DOHH2 (cell line): ENCODE results near the gene CPNE2.

ENCODE experiments used
- H3F3A ChIP-seq: fragments of 200-600 bp; sonication (generic), shearing (Covaris generic); 2 replicates; pipeline ENCODE4 v1.6.0; 2016; ENCODE audit warnings: antibody characterized with exemption, mild to moderate bottlenecking; ENCODE audit not compliant: control insufficient read depth, insufficient read depth
- H3K27ac ChIP-seq: fragments of 200-600 bp; sonication (generic); 2 replicates; pipeline ENCODE4 v1.5.1; 2014; ENCODE audit warnings: low read depth, mild to moderate bottlenecking, low read length, moderate library complexity
- H3K27me3 ChIP-seq: fragments of 200-600 bp; sonication (generic); 2 replicates; pipeline ENCODE4 v1.6.1; 2014; ENCODE audit warnings: mild to moderate bottlenecking, low read length, mixed read lengths; ENCODE audit not compliant: control insufficient read depth
- H3K36me3 ChIP-seq: fragments of 200-600 bp; sonication (generic); 2 replicates; pipeline ENCODE4 v1.6.1; 2014; ENCODE audit warnings: mild to moderate bottlenecking, low read length, moderate library complexity, mixed read lengths; ENCODE audit not compliant: control insufficient read depth
- H3K4me1 ChIP-seq: fragments of 200-600 bp; sonication (generic); 2 replicates; pipeline ENCODE4 v1.6.1; 2014; ENCODE audit warnings: mild to moderate bottlenecking, low read length, mixed read lengths; ENCODE audit not compliant: control insufficient read depth
- H3K4me2 ChIP-seq: fragments of 200-600 bp; sonication (generic); 2 replicates; pipeline ENCODE4 v1.6.0; 2014; ENCODE audit warnings: mild to moderate bottlenecking, low read length, moderate library complexity
- H3K4me3 ChIP-seq: fragments of 200-600 bp; sonication (generic); 2 replicates; pipeline ENCODE4 v1.5.1; 2014; ENCODE audit warnings: mild to moderate bottlenecking, low read length, mixed read lengths
- H3K79me2 ChIP-seq: fragments of 200-600 bp; sonication (generic); 2 replicates; pipeline ENCODE4 v1.6.1; 2014; ENCODE audit warnings: mild to moderate bottlenecking, low read length, mixed read lengths; ENCODE audit not compliant: control insufficient read depth
- H3K9me2 ChIP-seq: fragments of 200-600 bp; sonication (generic); replicated peaks from 2 replicates; pipeline ENCODE4 v1.6.1; 2014; ENCODE audit warnings: mild to moderate bottlenecking, low read length, mixed read lengths; ENCODE audit not compliant: control insufficient read depth
- H3K9me3 ChIP-seq: fragments of 200-600 bp; sonication (generic); 2 replicates; pipeline ENCODE4 v1.6.1; 2014; ENCODE audit warnings: antibody characterized with exemption, low read length, mixed read lengths; ENCODE audit not compliant: control insufficient read depth, insufficient read depth
- H4K20me1 ChIP-seq: fragments of 200-600 bp; sonication (generic); 2 replicates; pipeline ENCODE4 v1.6.0; 2014; ENCODE audit warnings: low read depth, mild to moderate bottlenecking, antibody characterized with exemption, low read length, moderate library complexity; ENCODE audit not compliant: control insufficient read depth, insufficient read depth
- EZH2phosphoT487 ChIP-seq: fragments of 200-600 bp; sonication (generic); IDR thresholded peaks from 2 replicates; pipeline ENCODE4 v1.6.1; 2017; ENCODE audit warnings: borderline replicate concordance, mild to moderate bottlenecking, antibody characterized with exemption, low read length, moderate library complexity, mixed read lengths
- TF ChIP-seq, protein P1 (sequence below): fragments of 200-600 bp; sonication (generic); IDR thresholded peaks from one replicate; pipeline ENCODE4 v1.5.1; 2014; ENCODE audit warnings: antibody characterized with exemption, mild to moderate bottlenecking, low read depth, low read length; ENCODE audit not compliant: poor library complexity, severe bottlenecking

Gene CPNE2

DNA sequence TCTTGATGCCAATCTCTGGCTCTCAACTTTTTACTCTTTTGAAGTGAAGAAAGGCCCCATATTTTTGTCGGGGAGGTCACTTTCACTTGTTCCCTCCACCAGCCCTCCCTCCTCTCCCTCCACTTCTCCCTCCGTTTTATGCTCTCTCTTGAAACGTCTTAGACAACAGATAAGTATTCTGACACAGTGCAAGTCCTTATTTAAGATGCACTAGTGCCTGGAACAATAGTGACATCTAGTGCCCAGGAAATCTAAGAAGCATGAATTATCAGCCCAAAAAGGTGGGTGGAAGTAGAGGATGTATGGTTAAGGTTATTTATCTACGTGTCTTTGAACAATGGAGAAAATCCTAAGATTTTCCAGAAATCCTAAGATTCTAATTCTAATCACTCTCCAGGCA is 75.6 kb downstream of the CPNE2 start:
- H3K27ac ChIP-seq: no peak overlapping the region
- H4K20me1 ChIP-seq: no peaks in the 10 kb centered on the region
- no peak overlapping the region for H3K4me2 ChIP-seq
- no peak for TF ChIP-seq EZH2phosphoT487
- TF ChIP-seq, protein P1, sequence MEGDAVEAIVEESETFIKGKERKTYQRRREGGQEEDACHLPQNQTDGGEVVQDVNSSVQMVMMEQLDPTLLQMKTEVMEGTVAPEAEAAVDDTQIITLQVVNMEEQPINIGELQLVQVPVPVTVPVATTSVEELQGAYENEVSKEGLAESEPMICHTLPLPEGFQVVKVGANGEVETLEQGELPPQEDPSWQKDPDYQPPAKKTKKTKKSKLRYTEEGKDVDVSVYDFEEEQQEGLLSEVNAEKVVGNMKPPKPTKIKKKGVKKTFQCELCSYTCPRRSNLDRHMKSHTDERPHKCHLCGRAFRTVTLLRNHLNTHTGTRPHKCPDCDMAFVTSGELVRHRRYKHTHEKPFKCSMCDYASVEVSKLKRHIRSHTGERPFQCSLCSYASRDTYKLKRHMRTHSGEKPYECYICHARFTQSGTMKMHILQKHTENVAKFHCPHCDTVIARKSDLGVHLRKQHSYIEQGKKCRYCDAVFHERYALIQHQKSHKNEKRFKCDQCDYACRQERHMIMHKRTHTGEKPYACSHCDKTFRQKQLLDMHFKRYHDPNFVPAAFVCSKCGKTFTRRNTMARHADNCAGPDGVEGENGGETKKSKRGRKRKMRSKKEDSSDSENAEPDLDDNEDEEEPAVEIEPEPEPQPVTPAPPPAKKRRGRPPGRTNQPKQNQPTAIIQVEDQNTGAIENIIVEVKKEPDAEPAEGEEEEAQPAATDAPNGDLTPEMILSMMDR: peak; percentile 67
- no peaks in the 10 kb centered on the region; the same call in 1 of the 2 replicates for H3F3A ChIP-seq
- no peaks in the 10 kb centered on the region for H3K9me3 ChIP-seq
- H3K36me3 ChIP-seq: peaks cover 83% of the 10 kb centered on the region
- no peaks in the 10 kb centered on the region for H3K79me2 ChIP-seq
- H3K27me3 ChIP-seq: no peaks in the 10 kb centered on the region
- no peaks in the 10 kb centered on the region for H3K4me1 ChIP-seq
- H3K4me3 ChIP-seq: no peak overlapping the region
- H3K9me2 ChIP-seq: no peaks in the 10 kb centered on the region

DNA sequence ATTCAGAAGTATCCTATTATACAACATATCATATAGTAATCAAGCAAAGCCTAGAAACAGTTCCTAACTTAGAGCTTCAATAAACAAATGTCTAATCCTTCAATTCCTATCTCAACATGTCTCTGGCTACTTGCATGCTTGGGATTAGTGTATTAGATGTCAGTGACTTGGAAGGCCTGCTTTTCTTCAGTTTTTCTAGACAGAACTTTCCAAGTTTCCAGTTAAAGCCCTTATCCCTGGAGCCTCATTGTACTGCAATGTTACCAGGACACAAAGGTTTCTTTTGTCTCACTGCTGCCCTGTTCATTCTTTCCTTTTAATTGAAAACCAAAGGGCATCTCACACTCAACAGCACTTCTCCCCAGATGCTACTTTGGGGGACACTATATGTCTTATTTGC is 76.9 kb downstream of the CPNE2 start:
- H3K9me2 ChIP-seq: no peaks in the 10 kb centered on the region
- TF ChIP-seq, protein P1: no peak
- TF ChIP-seq EZH2phosphoT487: no peak
- H3K79me2 ChIP-seq: no peaks in the 10 kb centered on the region
- no peak overlapping the region for H3K4me3 ChIP-seq
- no peaks in the 10 kb centered on the region for H3K27me3 ChIP-seq
- H3K4me2 ChIP-seq: no peak overlapping the region
- H4K20me1 ChIP-seq: no peaks in the 10 kb centered on the region
- no peaks in the 10 kb centered on the region; the same call in 1 of the 2 replicates for H3F3A ChIP-seq
- no peaks in the 10 kb centered on the region for H3K4me1 ChIP-seq
- H3K9me3 ChIP-seq: no peaks in the 10 kb centered on the region
- H3K36me3 ChIP-seq: peaks cover 73% of the 10 kb centered on the region
- no peak overlapping the region for H3K27ac ChIP-seq

DNA sequence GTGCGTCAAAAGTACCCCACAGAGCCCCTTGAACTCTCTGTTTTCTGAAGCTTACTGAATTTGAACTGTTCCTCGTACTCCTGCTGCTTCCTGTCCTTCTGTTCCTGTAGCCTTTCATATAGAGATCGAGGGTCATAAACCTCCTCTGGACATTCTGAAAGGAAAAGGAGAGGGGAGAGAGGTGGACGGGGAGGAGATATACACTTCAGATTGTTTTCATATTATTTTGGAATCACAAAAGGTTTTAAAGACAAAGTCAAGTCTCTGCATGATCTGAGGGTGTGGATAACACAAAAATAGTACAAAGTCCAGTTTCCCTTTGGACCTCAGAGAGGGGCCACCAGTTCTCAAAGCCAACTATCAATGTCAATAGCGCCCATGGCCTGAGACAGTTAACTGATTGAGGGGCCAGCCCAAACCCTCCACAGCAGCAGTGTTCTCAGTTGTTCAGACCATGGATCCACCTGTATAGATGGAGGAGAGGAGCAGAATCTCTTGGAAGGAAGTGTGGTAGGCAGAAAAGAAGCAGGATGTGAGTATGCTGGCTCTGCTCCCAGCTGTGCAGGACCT is 80.4 kb downstream of the CPNE2 start:
- Histone ChIP-seq H3K4me2 (no peak overlapping the region), H3F3A (no peaks in the 10 kb centered on the region; the same call in 1 of the 2 replicates), H3K36me3 (peaks cover 47% of the 10 kb centered on the region), H3K79me2 (no peaks in the 10 kb centered on the region; the same call in 1 of the 2 replicates), H3K27me3 (no peaks in the 10 kb centered on the region), H3K4me1 (no peaks in the 10 kb centered on the region), H4K20me1 (no peaks in the 10 kb centered on the region), H3K9me3 (no peaks in the 10 kb centered on the region), H3K9me2 (no peaks in the 10 kb centered on the region), H3K27ac (no peak overlapping the region), H3K4me3 (no peak overlapping the region)
- no peak for TF ChIP-seq EZH2phosphoT487
- TF ChIP-seq, protein P1: no peak
